Activated CD8-positive, alpha-beta T cell treated with anti-CD3 and anti-CD28 coated beads for 36 hours (primary cell): Measurements from ENCODE around the gene LILRA1. TPM values are rescaled to one million over a fixed set of nuclear protein-coding genes. Genes with fewer than 3 reads are reported as not detected.

Experiments
- ATAC-seq: fragments of 200-7000 bp; cut with Tn5 transposase; one replicate; pipeline ENCODE4 v1.10.0; 2021; ENCODE audit warnings: mild to moderate bottlenecking, moderate library complexity
- CTCF ChIA-PET: fragments of 350-600 bp; sonication (Branson Sonifier 250); formaldehyde crosslinking; loops from one replicate; lab custom pipeline; 2021; ENCODE audit warnings: antibody characterized with exemption; lab: Charles Lee
- POLR2A ChIA-PET: fragments of 350-600 bp; sonication (Branson Sonifier 250); formaldehyde crosslinking; loops from one replicate; lab custom pipeline; 2021; ENCODE audit warnings: antibody characterized with exemption; lab: Charles Lee
- DNase-seq: peaks from one replicate; pipeline ENCODE4 v3.0.0-alpha.2; 2020
- H3K27ac Mint-ChIP-seq: one replicate; pipeline ENCODE4 v1.8.0; 2021; ENCODE audit warnings: mild to moderate bottlenecking, mixed read lengths
- H3K27me3 Mint-ChIP-seq: one replicate; pipeline ENCODE4 v1.8.0; 2021; ENCODE audit warnings: mixed read lengths
- H3K36me3 Mint-ChIP-seq: one replicate; pipeline ENCODE4 v1.8.0; 2021; ENCODE audit warnings: low read depth, mixed read lengths
- H3K4me1 Mint-ChIP-seq: one replicate; pipeline ENCODE4 v1.8.0; 2021; ENCODE audit warnings: low read depth, mixed read lengths
- H3K4me3 Mint-ChIP-seq: one replicate; pipeline ENCODE4 v1.8.0; 2021; ENCODE audit warnings: mild to moderate bottlenecking, moderate library complexity, mixed read lengths
- H3K9me3 Mint-ChIP-seq: one replicate; pipeline ENCODE4 v1.8.0; 2021; ENCODE audit warnings: mixed read lengths
- intact Hi-C: fragments of 100-400 bp; cut with micrococcal nuclease; formaldehyde crosslinking; loops from one replicate; pipeline ENCODE4 v1.10.0; 2022
- total RNA-seq, 2 experiments: library from RNA; stranded (reverse); gene quantifications; one replicate each; pipeline ENCODE4 v1.2.3, GENCODE V29; 2021
- TF ChIP-seq, protein P1 (sequence below): fragments of 200-600 bp; IDR thresholded peaks from one replicate; pipeline ENCODE4 v1.8.0; 2022; ENCODE audit warnings: antibody characterized with exemption, mild to moderate bottlenecking

Gene LILRA1
- total RNA-seq, 2 experiments from 2014 or later = not detected

GRCh38 chr19:54552913-54553310, 40.5 kb upstream of the LILRA1 start:
- H3K9me3 Mint-ChIP-seq = no peaks in the 10 kb centered on the region
- H3K4me3 Mint-ChIP-seq = no peak overlapping the region
- H3K27ac Mint-ChIP-seq = no peak overlapping the region
- H3K36me3 Mint-ChIP-seq = no peaks in the 10 kb centered on the region
- ChIA-PET POLR2A (no interaction called here), CTCF (no interaction called here)
- H3K27me3 Mint-ChIP-seq = peaks cover 19% of the 10 kb centered on the region
- no peak for ATAC-seq
- H3K4me1 Mint-ChIP-seq = peaks cover 7% of the 10 kb centered on the region
- no peak for DNase-seq
- intact Hi-C loops = no loop called here
- TF ChIP-seq, protein P1, sequence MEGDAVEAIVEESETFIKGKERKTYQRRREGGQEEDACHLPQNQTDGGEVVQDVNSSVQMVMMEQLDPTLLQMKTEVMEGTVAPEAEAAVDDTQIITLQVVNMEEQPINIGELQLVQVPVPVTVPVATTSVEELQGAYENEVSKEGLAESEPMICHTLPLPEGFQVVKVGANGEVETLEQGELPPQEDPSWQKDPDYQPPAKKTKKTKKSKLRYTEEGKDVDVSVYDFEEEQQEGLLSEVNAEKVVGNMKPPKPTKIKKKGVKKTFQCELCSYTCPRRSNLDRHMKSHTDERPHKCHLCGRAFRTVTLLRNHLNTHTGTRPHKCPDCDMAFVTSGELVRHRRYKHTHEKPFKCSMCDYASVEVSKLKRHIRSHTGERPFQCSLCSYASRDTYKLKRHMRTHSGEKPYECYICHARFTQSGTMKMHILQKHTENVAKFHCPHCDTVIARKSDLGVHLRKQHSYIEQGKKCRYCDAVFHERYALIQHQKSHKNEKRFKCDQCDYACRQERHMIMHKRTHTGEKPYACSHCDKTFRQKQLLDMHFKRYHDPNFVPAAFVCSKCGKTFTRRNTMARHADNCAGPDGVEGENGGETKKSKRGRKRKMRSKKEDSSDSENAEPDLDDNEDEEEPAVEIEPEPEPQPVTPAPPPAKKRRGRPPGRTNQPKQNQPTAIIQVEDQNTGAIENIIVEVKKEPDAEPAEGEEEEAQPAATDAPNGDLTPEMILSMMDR = no peak

GRCh38 chr19:54554006-54554405, 39.4 kb upstream of the LILRA1 start:
- intact Hi-C loops = no loop called here
- ChIA-PET POLR2A (no interaction called here), CTCF (no interaction called here)
- peaks cover 7% of the 10 kb centered on the region for H3K4me1 Mint-ChIP-seq
- H3K27me3 Mint-ChIP-seq = peaks cover 27% of the 10 kb centered on the region
- no peaks in the 10 kb centered on the region for H3K36me3 Mint-ChIP-seq
- H3K27ac Mint-ChIP-seq = no peak overlapping the region
- no peak for ATAC-seq
- no peaks in the 10 kb centered on the region for H3K9me3 Mint-ChIP-seq
- no peak for DNase-seq
- no peak overlapping the region for H3K4me3 Mint-ChIP-seq
- TF ChIP-seq, protein P1 = no peak

DNA sequence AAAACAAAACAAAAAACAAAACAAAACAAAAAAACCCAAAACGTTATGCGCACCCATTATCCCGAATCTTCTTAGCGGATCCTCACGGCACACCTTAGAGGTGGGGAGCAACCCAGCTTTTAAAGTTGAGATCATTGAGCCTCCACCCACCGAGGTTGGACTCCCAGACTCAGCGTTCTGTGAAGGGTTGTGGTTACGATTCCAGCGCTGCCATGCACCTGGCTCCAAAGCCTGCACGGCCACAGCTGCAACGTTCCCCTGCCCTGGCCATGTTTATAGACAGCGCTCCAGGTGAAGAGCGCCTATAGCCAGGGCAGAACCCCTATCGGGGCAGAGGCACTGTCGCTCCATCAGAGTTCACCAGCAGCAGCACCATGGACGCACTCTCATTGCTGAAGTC, 38.5 kb upstream of the LILRA1 start:
- H3K27ac Mint-ChIP-seq = no peak overlapping the region
- ChIA-PET POLR2A (no interaction called here), CTCF (no interaction called here)
- H3K27me3 Mint-ChIP-seq = peaks cover 26% of the 10 kb centered on the region
- no peak for DNase-seq
- intact Hi-C loops = no loop called here
- H3K4me3 Mint-ChIP-seq = no peak overlapping the region
- no peaks in the 10 kb centered on the region for H3K36me3 Mint-ChIP-seq
- no peak for ATAC-seq
- H3K4me1 Mint-ChIP-seq = peaks cover 7% of the 10 kb centered on the region
- TF ChIP-seq, protein P1 = no peak
- no peaks in the 10 kb centered on the region for H3K9me3 Mint-ChIP-seq

GRCh38 chr19:54556194-54556593, 37.2 kb upstream of the LILRA1 start:
- Mint-ChIP-seq H3K4me1 (peaks cover 4% of the 10 kb centered on the region), H3K36me3 (no peaks in the 10 kb centered on the region), H3K4me3 (no peak overlapping the region), H3K27ac (no peak overlapping the region), H3K9me3 (no peaks in the 10 kb centered on the region), H3K27me3 (peaks cover 25% of the 10 kb centered on the region)
- TF ChIP-seq, protein P1 = no peak
- ATAC-seq (no peak), DNase-seq (no peak)
- POLR2A ChIA-PET = no interaction called here
- CTCF ChIA-PET = no interaction called here
- intact Hi-C loops = no loop called here

DNA sequence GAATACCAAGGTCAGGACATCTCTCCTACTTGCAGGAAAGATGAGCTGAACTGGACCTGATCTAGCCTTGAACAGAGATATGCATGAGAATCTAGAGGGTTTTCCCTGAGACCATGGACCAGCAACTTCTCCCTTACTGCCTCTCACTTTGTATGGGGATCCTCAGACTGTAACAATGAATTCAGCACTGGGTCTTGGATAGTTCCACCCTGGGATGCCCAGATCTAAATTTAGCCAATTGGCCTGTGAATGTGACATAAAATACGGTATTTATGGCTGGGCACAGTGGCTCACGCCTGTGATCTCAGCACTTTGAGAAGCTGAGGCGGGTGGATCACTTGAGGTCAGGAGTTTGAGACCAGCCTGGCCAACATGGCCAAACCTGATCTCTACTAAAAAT, 35.1 kb upstream of the LILRA1 start:
- H3K4me3 Mint-ChIP-seq = no peak overlapping the region
- H3K9me3 Mint-ChIP-seq = no peaks in the 10 kb centered on the region
- no peak overlapping the region for H3K27ac Mint-ChIP-seq
- H3K36me3 Mint-ChIP-seq = no peaks in the 10 kb centered on the region
- H3K27me3 Mint-ChIP-seq = peaks cover 20% of the 10 kb centered on the region
- no peak for DNase-seq
- ChIA-PET CTCF (interaction anchor here (0.8 kb wide), 1 partner anchor 293 kb away, joined by 3 read pairs; no protein-coding TSS in a partner anchor), POLR2A (no interaction called here)
- H3K4me1 Mint-ChIP-seq = no peaks in the 10 kb centered on the region
- intact Hi-C loops = no loop called here
- ATAC-seq = no peak
- TF ChIP-seq, protein P1 = no peak
